PC-3 (cell line): ENCODE results near the gene GNRHR. TPM values are rescaled to one million over a fixed set of nuclear protein-coding genes. Genes with fewer than 3 reads are reported as not detected.
A peak's percentile ranks its signal among the peaks of the same experiment; 100 is the strongest.

Experiments used
- ATAC-seq: fragments of 200-7000 bp; cut with Tn5 transposase; 2 replicates; pipeline ENCODE4 v1.9.1; 2020; ENCODE audit warnings: mild to moderate bottlenecking, moderate library complexity
- BruUV-seq: library from RNA; stranded (reverse); fragments of 400-500 nt; replicated peaks from 2 replicates; lab custom pipeline; 2021; lab: Mats Ljungman, UMichigan
- CTCF ChIA-PET: fragments of 300-600 bp; sonication (Branson Sonifier 250); formaldehyde crosslinking; loops from one replicate; lab custom pipeline; 2022; ENCODE audit warnings: antibody characterized with exemption; lab: Charles Lee
- POLR2A ChIA-PET: fragments of 300-600 bp; sonication (Branson Sonifier 250); formaldehyde crosslinking; loops from one replicate; lab custom pipeline; 2022; ENCODE audit warnings: antibody characterized with exemption; ENCODE audit not compliant: unreplicated experiment; lab: Charles Lee
- DNase-seq: peaks from one replicate; pipeline ENCODE4 v3.0.0-alpha.2; 2015
- H2AFZ ChIP-seq: fragments of 300-600 bp; sonication (generic); 2 replicates; pipeline ENCODE4 v1.6.0; 2016; ENCODE audit warnings: antibody characterized with exemption, low read length
- H3F3A ChIP-seq: fragments of 300-600 bp; sonication (generic); one replicate; pipeline ENCODE4 v1.6.0; 2017; ENCODE audit warnings: antibody characterized with exemption, low read length, control low read depth, mild to moderate bottlenecking; ENCODE audit not compliant: unreplicated experiment
- H3K27ac ChIP-seq: fragments of 300-600 bp; sonication (generic); 2 replicates; pipeline ENCODE4 v1.5.1; 2016; ENCODE audit warnings: mild to moderate bottlenecking, low read length
- H3K27me3 ChIP-seq: fragments of 300-600 bp; sonication (generic); 2 replicates; pipeline ENCODE4 v1.6.1; 2016; ENCODE audit warnings: low read length, mixed read lengths
- H3K36me3 ChIP-seq: fragments of 300-600 bp; sonication (generic); 2 replicates; pipeline ENCODE4 v1.6.1; 2016; ENCODE audit warnings: low read depth, mixed run types, low read length, mixed read lengths
- H3K4me1 ChIP-seq: fragments of 300-600 bp; sonication (generic); 2 replicates; pipeline ENCODE4 v1.5.1; 2016; ENCODE audit warnings: low read length; ENCODE audit not compliant: insufficient read depth
- H3K4me2 ChIP-seq: fragments of 300-600 bp; sonication (generic); 2 replicates; pipeline ENCODE4 v1.6.0; 2016; ENCODE audit warnings: low read length
- H3K4me3 ChIP-seq: fragments of 300-600 bp; sonication (generic); 2 replicates; pipeline ENCODE4 v1.5.1; 2016; ENCODE audit warnings: mild to moderate bottlenecking, low read length, mixed read lengths
- H3K79me2 ChIP-seq: fragments of 300-600 bp; sonication (generic); 2 replicates; pipeline ENCODE4 v1.6.1; 2017; ENCODE audit warnings: low read length, mixed read lengths
- H3K9ac ChIP-seq: fragments of 300-600 bp; sonication (generic); 2 replicates; pipeline ENCODE4 v1.6.0; 2016; ENCODE audit warnings: mild to moderate bottlenecking, low read length
- H3K9me2 ChIP-seq: fragments of 300-600 bp; sonication (generic); replicated peaks from 2 replicates; pipeline ENCODE4 v1.6.1; 2016; ENCODE audit warnings: mixed run types, low read length, mixed read lengths
- H3K9me3 ChIP-seq: fragments of 300-600 bp; sonication (generic); 2 replicates; pipeline ENCODE4 v1.6.1; 2016; ENCODE audit warnings: low read length, mixed read lengths
- H4K20me1 ChIP-seq: fragments of 300-600 bp; sonication (generic); 2 replicates; pipeline ENCODE4 v1.6.1; 2016; ENCODE audit warnings: low read length, mixed read lengths
- EZH2 ChIP-seq: fragments of 300-600 bp; sonication (generic); IDR thresholded peaks from one replicate; pipeline ENCODE4 v1.6.1; 2017; ENCODE audit warnings: antibody characterized with exemption, mild to moderate bottlenecking, low read length; ENCODE audit not compliant: unreplicated experiment
- EZH2phosphoT487 ChIP-seq: fragments of 300-600 bp; sonication (generic); IDR thresholded peaks from 2 replicates; pipeline ENCODE4 v1.6.1; 2018; ENCODE audit warnings: mild to moderate bottlenecking, antibody characterized with exemption, low read length, borderline replicate concordance
- intact Hi-C: fragments of 100-400 bp; cut with micrococcal nuclease; formaldehyde crosslinking; loops from 2 replicates; pipeline ENCODE4 v1.9.0; 2023
- total RNA-seq: library from RNA; depleted of rRNA; stranded (reverse); fragments of >200 nt; gene quantifications from 2 replicates; pipeline ENCODE4 v1.2.3, GENCODE V29; 2014
- TF ChIP-seq, protein P1 (sequence below): fragments of 300-600 bp; sonication (generic); conservative IDR thresholded peaks from 2 replicates; pipeline ENCODE4 v1.5.1; 2017; ENCODE audit warnings: antibody characterized with exemption, low read depth, mild to moderate bottlenecking, low read length

The GNRHR gene
- total RNA-seq, 1 experiment from 2014 or later, result not detected

DNA sequence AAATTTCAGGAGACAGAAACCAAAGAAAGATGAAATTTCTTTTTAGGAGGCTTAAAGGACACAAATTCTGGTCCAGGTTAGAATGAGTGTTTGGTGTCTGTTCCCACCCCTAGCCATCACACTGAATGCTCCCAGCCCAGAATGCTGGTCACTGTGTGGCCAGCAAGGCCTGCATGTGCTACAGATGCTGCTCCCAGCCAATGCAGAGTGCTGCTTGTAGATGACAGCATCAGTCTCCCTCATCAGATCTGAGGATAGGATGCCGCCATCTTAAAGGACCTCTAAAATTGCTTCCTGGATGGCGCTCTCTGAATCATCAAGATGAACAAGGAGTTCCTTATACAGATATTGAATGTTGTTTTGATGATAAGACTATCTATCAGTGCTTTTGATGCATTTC, 35.3 kb downstream of the GNRHR start:
- Histone ChIP-seq H3K79me2 (peaks cover 7% of the 10 kb centered on the region; the same call in 1 of the 2 replicates), H3K4me2 (no peak overlapping the region), H3K4me3 (no peak overlapping the region), H3K4me1 (peaks cover 27% of the 10 kb centered on the region), H3K36me3 (peaks cover 16% of the 10 kb centered on the region; the same call in 1 of the 2 replicates), H3K9ac (no peak overlapping the region), H2AFZ (no peak overlapping the region), H4K20me1 (no peaks in the 10 kb centered on the region), H3K27me3 (no peaks in the 10 kb centered on the region), H3K27ac (no peak overlapping the region), H3K9me2 (no peaks in the 10 kb centered on the region), H3F3A (no peaks in the 10 kb centered on the region), H3K9me3 (no peaks in the 10 kb centered on the region)
- no peak for TF ChIP-seq EZH2
- no peak for TF ChIP-seq EZH2phosphoT487
- TF ChIP-seq, protein P1, sequence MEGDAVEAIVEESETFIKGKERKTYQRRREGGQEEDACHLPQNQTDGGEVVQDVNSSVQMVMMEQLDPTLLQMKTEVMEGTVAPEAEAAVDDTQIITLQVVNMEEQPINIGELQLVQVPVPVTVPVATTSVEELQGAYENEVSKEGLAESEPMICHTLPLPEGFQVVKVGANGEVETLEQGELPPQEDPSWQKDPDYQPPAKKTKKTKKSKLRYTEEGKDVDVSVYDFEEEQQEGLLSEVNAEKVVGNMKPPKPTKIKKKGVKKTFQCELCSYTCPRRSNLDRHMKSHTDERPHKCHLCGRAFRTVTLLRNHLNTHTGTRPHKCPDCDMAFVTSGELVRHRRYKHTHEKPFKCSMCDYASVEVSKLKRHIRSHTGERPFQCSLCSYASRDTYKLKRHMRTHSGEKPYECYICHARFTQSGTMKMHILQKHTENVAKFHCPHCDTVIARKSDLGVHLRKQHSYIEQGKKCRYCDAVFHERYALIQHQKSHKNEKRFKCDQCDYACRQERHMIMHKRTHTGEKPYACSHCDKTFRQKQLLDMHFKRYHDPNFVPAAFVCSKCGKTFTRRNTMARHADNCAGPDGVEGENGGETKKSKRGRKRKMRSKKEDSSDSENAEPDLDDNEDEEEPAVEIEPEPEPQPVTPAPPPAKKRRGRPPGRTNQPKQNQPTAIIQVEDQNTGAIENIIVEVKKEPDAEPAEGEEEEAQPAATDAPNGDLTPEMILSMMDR, result no peak
- intact Hi-C loops, result no loop called here
- ChIA-PET CTCF (no interaction called here), POLR2A (no interaction called here)
- DNase-seq, result no peak
- no TSS peak for BruUV-seq
- no peak for ATAC-seq

DNA sequence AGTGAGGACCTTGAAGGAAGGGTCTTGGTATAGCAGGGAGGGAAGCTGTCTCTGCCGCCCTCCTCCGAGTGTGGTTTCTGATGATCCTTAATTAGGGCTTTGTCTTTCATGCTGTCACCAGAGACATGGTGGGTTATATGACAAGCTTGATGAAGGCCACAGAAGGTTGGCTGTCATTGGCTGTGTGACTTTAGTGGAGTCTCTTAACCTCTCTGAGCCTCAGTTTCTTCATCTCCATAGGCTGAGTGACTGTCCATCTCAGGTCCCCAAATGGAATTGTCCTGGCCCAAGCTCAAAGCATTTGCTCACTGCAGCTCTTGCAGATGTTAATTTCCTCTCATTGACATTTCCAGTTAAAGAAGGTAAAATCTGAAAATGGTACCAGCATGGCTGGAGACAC, 36.6 kb downstream of the GNRHR start:
- H3K9me2 ChIP-seq, result no peaks in the 10 kb centered on the region
- H4K20me1 ChIP-seq, result no peaks in the 10 kb centered on the region
- no peak overlapping the region for H2AFZ ChIP-seq
- peaks cover 39% of the 10 kb centered on the region for H3K4me1 ChIP-seq
- no peak overlapping the region for H3K27ac ChIP-seq
- intact Hi-C loops, result no loop called here
- H3K27me3 ChIP-seq, result no peaks in the 10 kb centered on the region
- ATAC-seq (no peak), DNase-seq (no peak)
- ChIA-PET POLR2A (no interaction called here), CTCF (no interaction called here)
- H3K79me2 ChIP-seq, result peaks cover 7% of the 10 kb centered on the region; the same call in 1 of the 2 replicates
- no peaks in the 10 kb centered on the region for H3K9me3 ChIP-seq
- TF ChIP-seq EZH2 (no peak), EZH2phosphoT487 (no peak)
- TF ChIP-seq, protein P1, result no peak
- H3K4me2 ChIP-seq, result no peak overlapping the region
- no peak overlapping the region for H3K4me3 ChIP-seq
- no TSS peak for BruUV-seq
- no peak overlapping the region for H3K9ac ChIP-seq
- H3K36me3 ChIP-seq, result peaks cover 16% of the 10 kb centered on the region; the same call in 1 of the 2 replicates
- H3F3A ChIP-seq, result no peaks in the 10 kb centered on the region

DNA sequence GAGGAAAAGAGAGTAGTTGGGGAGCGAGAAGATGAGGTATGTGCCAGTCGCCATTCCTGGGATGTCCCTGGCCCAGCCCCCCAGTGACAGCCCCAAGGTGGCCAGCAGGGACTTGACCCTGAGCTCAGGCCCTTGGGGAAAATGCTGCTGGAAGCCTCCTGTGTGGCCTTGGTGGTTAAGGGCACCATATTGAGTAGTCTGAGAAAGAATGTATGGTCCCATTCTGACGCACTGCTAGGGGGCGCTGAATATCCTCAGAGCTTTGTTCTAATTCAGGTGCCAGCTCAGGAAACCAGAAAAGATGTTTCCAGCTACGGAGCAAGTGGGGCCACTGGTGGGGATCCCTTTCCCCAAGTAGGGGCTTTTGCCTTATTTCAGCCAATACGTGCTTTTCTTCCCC, 39.2 kb downstream of the GNRHR start:
- DNase-seq (no peak), ATAC-seq (no peak)
- Histone ChIP-seq H3F3A (no peaks in the 10 kb centered on the region), H3K79me2 (peaks cover 16% of the 10 kb centered on the region), H3K27ac (no peak overlapping the region), H3K9me2 (no peaks in the 10 kb centered on the region), H3K36me3 (0 out of 2 replicates have a peak, but pooled peaks cover under 1% of the 10 kb centered on the region), H3K4me3 (no peak overlapping the region), H2AFZ (no peak overlapping the region), H3K9me3 (no peaks in the 10 kb centered on the region), H3K4me2 (no peak overlapping the region), H3K27me3 (no peaks in the 10 kb centered on the region), H3K4me1 (peaks cover 39% of the 10 kb centered on the region), H3K9ac (no peak overlapping the region), H4K20me1 (no peaks in the 10 kb centered on the region)
- ChIA-PET POLR2A (no interaction called here), CTCF (no interaction called here)
- BruUV-seq, result no TSS peak
- TF ChIP-seq, protein P1, result peak; percentile 35
- TF ChIP-seq EZH2phosphoT487, result no peak
- intact Hi-C loops, result no loop called here
